ENCODE measurements around the gene MAP2. TPM values are rescaled to one million over a fixed set of nuclear protein-coding genes. Genes with fewer than 3 reads are reported as not detected.

MAP2 gene
- total and polyA plus RNA-seq, 2 of the 8 experiments (the other 6 are each of a cell fraction or from before 2014, with no cell fraction given), result 5.9 to 9.4 TPM

DNA sequence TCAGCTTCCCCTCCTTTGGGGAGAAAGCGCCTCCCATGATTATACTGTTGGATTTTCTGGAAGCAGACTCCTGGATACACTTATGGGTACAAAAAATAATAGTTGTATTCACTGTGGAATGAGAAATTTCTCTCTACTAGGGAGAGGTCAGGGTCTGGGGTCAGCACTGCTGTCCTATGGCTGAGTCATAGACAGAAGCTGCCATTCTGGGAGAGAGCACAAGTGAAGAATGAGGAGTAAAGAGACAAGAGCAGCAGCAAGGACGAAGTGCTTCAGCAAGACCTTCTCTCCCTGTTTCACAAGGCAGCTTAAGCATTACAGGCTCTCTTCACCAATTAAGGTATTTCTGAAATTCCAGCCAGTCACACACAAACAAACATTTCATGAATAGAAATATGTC is 337.7 kb downstream of the MAP2 start:
- Histone ChIP-seq H4K91ac (replicated peaks; ENCODE audit: insufficient read length, low read length) (no peak overlapping the region), H3K4me3 (ENCODE audit: extremely low read depth in 1 of 4, insufficient read depth in 2 of 4, low read depth in 3 of 4, low read length in 4 of 4) (no peak overlapping the region), H3K56ac (replicated peaks; ENCODE audit: insufficient read length, low read depth, low read length) (no peak overlapping the region), H4K20me1 (replicated peaks in 1 of 2; ENCODE audit: control insufficient read depth in 1 of 2, insufficient read depth in 2 of 2, low read length in 2 of 2) (no peaks in the 10 kb centered on the region), H2BK15ac (ENCODE audit: low read length) (no peak overlapping the region), H3K14ac (ENCODE audit: insufficient read length) (no peak overlapping the region), H3K9ac (replicated peaks in 1 of 4; ENCODE audit: extremely low read depth in 1 of 4, low read depth in 3 of 4, low read length in 3 of 4) (peak overlapping the region in 1 of 4 experiments; percentile 8; a peak in 1 of 7 replicates), H3K23ac (ENCODE audit: insufficient read length) (no peak overlapping the region), H3K9me3 (ENCODE audit: insufficient read depth in 2 of 2, low read depth in 1 of 2, low read length in 1 of 2) (no peaks in the 10 kb centered on the region; a peak in 1 of 4 replicates), H3K79me2 (ENCODE audit: control insufficient read depth in 1 of 2, insufficient read depth in 2 of 2, low read length in 2 of 2) (no peaks in the 10 kb centered on the region), H4K5ac (ENCODE audit: insufficient read length, low read depth, low read length) (no peak overlapping the region), H2BK12ac (ENCODE audit: low read depth, low read length) (no peak overlapping the region), H2BK120ac (replicated peaks; ENCODE audit: low read depth, low read length) (no peak overlapping the region), H3K27ac (ENCODE audit: low read depth, low read length) (no peak overlapping the region), H3K27me3 (replicated peaks in 1 of 4; ENCODE audit: control insufficient read depth in 3 of 4, extremely low read depth in 1 of 4, insufficient read depth in 3 of 4, low read length in 3 of 4) (peaks cover 28 to 80% (median 61%) of the 10 kb centered on the region in 4 experiments), H2BK20ac (ENCODE audit: low read length) (no peak overlapping the region), H3K4me2 (ENCODE audit: insufficient read depth in 1 of 2, low read depth in 2 of 2, low read length in 2 of 2) (no peak overlapping the region), H2BK5ac (ENCODE audit: low read depth, low read length) (no peak overlapping the region), H4K8ac (ENCODE audit: extremely low read depth, insufficient read depth, low read length) (no peak overlapping the region), H3K23me2 (ENCODE audit: low read depth, low read length) (no peaks in the 10 kb centered on the region), H2AK5ac (ENCODE audit: low read depth, low read length) (no peak overlapping the region), H3K4ac (replicated peaks; ENCODE audit: insufficient read length, low read depth, low read length) (no peak overlapping the region), H3K4me1 (replicated peaks in 1 of 4; ENCODE audit: control insufficient read depth in 3 of 4, insufficient read depth in 4 of 4, low read length in 3 of 4) (no peaks in the 10 kb centered on the region; a peak in 1 of 7 replicates), H3K18ac (ENCODE audit: extremely low read depth, low read length) (no peak overlapping the region), H3K36me3 (ENCODE audit: control insufficient read depth in 2 of 4, insufficient read depth in 4 of 4, low read length in 3 of 4) (no peaks in the 10 kb centered on the region), H3K79me1 (ENCODE audit: low read depth, low read length) (no peaks in the 10 kb centered on the region), H2AFZ (ENCODE audit: low read length) (no peak overlapping the region)
- DNase-seq (ENCODE audit: low read depth in 1 of 2, low spot score in 2 of 2), result no peak
- CTCF ChIA-PET (ENCODE audit: partially characterized antibody), result no interaction called here
- POLR2A ChIA-PET (ENCODE audit: partially characterized antibody), result no interaction called here
- no peak for TF ChIP-seq FOSL1 (IDR thresholded peaks at IDR 0.05; ENCODE audit: insufficient read depth, low read depth, low read length)
- no peak for TF ChIP-seq SIRT6 (IDR thresholded peaks at IDR 0.05; ENCODE audit: low read length)
- TF ChIP-seq KDM5A (IDR thresholded peaks at IDR 0.05; ENCODE audit: low read length), result no peak
- no peak for TF ChIP-seq HDAC6 (IDR thresholded peaks at IDR 0.05; ENCODE audit: low read depth, low read length)
- no peak for TF ChIP-seq RNF2 (IDR thresholded peaks at IDR 0.05; ENCODE audit: borderline replicate concordance, low read depth, low read length, missing control alignments, poor library complexity, severe bottlenecking)
- no peak for TF ChIP-seq SUZ12 (IDR thresholded peaks at IDR 0.05; ENCODE audit: low read length)
- no peak for TF ChIP-seq JUND (IDR thresholded peaks at IDR 0.05; ENCODE audit: low read length)
- TF ChIP-seq POLR2AphosphoS5 (IDR thresholded peaks at IDR 0.05; ENCODE audit: low read depth, low read length), result no peak
- TF ChIP-seq, protein P1, sequence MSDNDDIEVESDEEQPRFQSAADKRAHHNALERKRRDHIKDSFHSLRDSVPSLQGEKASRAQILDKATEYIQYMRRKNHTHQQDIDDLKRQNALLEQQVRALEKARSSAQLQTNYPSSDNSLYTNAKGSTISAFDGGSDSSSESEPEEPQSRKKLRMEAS (IDR thresholded peaks at IDR 0.05), result no peak
- no peak for FAIRE-seq
- WGBS, 2 experiments (ENCODE audit: extremely low coverage in 1 of 2, insufficient coverage in 1 of 2, insufficient read length in 1 of 2, insufficient replicate concordance in 2 of 2, low coverage in 1 of 2, low lambda C conversion rate in 2 of 2, missing lambda C conversion rate in 1 of 2), result 82% methylated on average over 2 of the region's 2 CpGs; no CpG with 5 or more reads in 1 of the 2 experiments

Measured in H1 (cell line).